Thymus (tissue), 11 donors: ENCODE measurements around the gene TRIM15. TPM values are rescaled to one million over a fixed set of nuclear protein-coding genes. Genes with fewer than 3 reads are reported as not detected.

Source experiments
- DNase-seq, 9 donors: peaks; one replicate each; pipeline ENCODE4 v3.0.0-alpha.2; 2013; ENCODE audit warnings: low spot score in 9 of 9, low read depth in 6 of 9, missing footprints in 1 of 9
- H3K27ac ChIP-seq, 2 donors: one replicate each; pipeline ENCODE4 v1.5.1; 2013; ENCODE audit warnings: control low read depth in 1 of 2, low read depth in 1 of 2, low read length in 1 of 2, mild to moderate bottlenecking in 1 of 2, moderate library complexity in 1 of 2
- H3K27me3 ChIP-seq, 2 donors: one replicate each; pipeline ENCODE4 v1.5.1; 2013; ENCODE audit warnings: low read length in 1 of 2; ENCODE audit not compliant: control insufficient read depth in 2 of 2, insufficient read depth in 1 of 2
- H3K36me3 ChIP-seq, 2 donors: one replicate each; pipeline ENCODE4 v1.5.1; 2013; ENCODE audit warnings: low read length in 1 of 2, mild to moderate bottlenecking in 1 of 2, moderate library complexity in 1 of 2; ENCODE audit not compliant: control insufficient read depth in 2 of 2, insufficient read depth in 2 of 2
- H3K4me1 ChIP-seq, 2 donors: one replicate each; pipeline ENCODE4 v1.5.1; 2013; ENCODE audit warnings: low read length in 2 of 2; ENCODE audit not compliant: control insufficient read depth in 2 of 2, insufficient read depth in 2 of 2
- H3K4me3 ChIP-seq, 2 donors: one replicate each; pipeline ENCODE4 v1.5.1; 2013; ENCODE audit warnings: low read length in 2 of 2, control low read depth in 1 of 2, mild to moderate bottlenecking in 1 of 2
- H3K9me3 ChIP-seq, 2 donors: one replicate each; pipeline ENCODE4 v1.5.1; 2013; ENCODE audit warnings: low read length in 1 of 2, mild to moderate bottlenecking in 1 of 2; ENCODE audit not compliant: control insufficient read depth in 2 of 2, insufficient read depth in 1 of 2
- WGBS: extraction: QIAGEN DNeasy Blood & Tissue Kit; methylation state at CpG from one replicate; pipeline ENCODE4 v1.1.7; 2013; 5-methylcytosine and 5-hydroxymethylcytosine counted together
- polyA plus RNA-seq: library from polyadenylated mRNA; stranded (reverse); fragments of 200-250 nt; gene quantifications from one replicate; pipeline ENCODE4 v1.2.3, GENCODE V29; 2013
- total RNA-seq: library from RNA; stranded (reverse); fragments of 120-200 nt; gene quantifications from one replicate; pipeline ENCODE4 v1.2.4, GENCODE V29; 2013
- donor health status: healthy.

The TRIM15 gene
- total and polyA plus RNA-seq, 2 donors = 0.19 to 0.59 TPM

DNA sequence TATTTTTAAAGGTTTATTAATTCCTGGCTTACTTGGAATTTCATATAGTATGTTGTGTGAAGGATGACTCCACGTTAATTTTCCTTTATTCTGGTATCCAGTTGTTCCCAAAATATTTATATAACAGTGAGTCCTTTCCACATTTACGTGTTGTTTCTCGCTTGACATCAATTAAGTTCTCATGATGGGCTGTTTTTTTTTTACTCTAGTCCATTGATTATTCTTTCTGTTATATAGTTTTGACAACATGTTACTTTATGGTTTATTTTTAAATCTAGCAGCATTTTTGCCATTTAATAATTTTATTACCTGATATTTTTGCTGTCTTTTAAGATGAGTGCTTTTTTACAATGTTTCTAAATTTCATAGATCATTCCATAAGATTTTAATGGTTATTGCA is 20.7 kb upstream of the TRIM15 start:
- 91% methylated on average over 3 of the region's 3 CpGs for WGBS
- H3K27me3 ChIP-seq = peaks cover 0 to 5% of the 10 kb centered on the region in 2 donors
- H3K9me3 ChIP-seq = no peaks in the 10 kb centered on the region
- H3K4me3 ChIP-seq = no peak overlapping the region
- no peaks in the 10 kb centered on the region for H3K36me3 ChIP-seq
- DNase-seq = no peak
- no peaks in the 10 kb centered on the region for H3K4me1 ChIP-seq
- no peak overlapping the region for H3K27ac ChIP-seq

DNA sequence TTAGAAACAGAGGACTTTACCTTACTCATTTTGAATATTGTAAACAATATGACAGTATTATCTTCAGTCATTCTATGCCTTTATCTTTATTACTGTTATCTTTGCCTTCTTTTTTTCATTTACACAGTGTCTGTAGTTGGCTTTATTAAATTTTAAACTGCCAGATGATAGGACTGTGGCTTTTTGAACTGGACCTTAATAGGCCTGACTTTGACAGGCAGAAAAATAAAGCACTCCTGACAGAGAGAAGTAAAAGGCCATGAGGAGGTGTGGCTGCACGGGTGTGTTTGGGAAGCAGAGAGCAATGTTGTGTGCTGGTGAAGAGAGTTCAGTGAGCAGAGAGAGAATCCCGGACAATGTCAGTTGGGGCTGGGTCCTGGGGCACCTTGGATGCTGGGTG is 19.6 kb upstream of the TRIM15 start:
- H3K4me3 ChIP-seq = no peak overlapping the region
- no peaks in the 10 kb centered on the region for H3K36me3 ChIP-seq
- no peak overlapping the region for H3K27ac ChIP-seq
- H3K4me1 ChIP-seq = no peaks in the 10 kb centered on the region
- peaks cover 0 to 5% of the 10 kb centered on the region in 2 donors for H3K27me3 ChIP-seq
- no peaks in the 10 kb centered on the region for H3K9me3 ChIP-seq
- no peak for DNase-seq
- 86% methylated on average over 2 of the region's 2 CpGs for WGBS

DNA sequence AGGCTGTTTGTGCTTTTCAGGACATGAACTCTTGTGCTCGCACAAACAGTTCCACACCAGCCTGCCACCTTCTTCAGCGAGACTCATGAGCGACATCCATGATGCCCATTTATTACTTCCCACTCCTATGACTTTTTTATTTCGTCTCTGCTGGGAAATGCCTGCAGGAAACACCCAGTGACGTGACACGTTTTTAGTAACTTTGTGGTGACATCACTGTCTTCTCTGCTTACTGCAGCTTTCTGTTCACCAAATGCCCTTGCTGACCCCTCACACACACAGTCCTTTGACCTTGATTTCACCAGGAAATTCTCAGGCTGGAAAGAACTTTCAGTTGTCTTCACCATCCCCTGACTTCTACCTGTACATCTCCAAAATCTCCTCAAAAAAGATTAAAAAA is 18.5 kb upstream of the TRIM15 start:
- no peaks in the 10 kb centered on the region for H3K9me3 ChIP-seq
- peaks cover 0 to 5% of the 10 kb centered on the region in 2 donors for H3K27me3 ChIP-seq
- DNase-seq = no peak
- no peaks in the 10 kb centered on the region for H3K4me1 ChIP-seq
- H3K27ac ChIP-seq = no peak overlapping the region
- H3K4me3 ChIP-seq = no peak overlapping the region
- 88% methylated on average over 6 of the region's 6 CpGs for WGBS
- no peaks in the 10 kb centered on the region for H3K36me3 ChIP-seq

DNA sequence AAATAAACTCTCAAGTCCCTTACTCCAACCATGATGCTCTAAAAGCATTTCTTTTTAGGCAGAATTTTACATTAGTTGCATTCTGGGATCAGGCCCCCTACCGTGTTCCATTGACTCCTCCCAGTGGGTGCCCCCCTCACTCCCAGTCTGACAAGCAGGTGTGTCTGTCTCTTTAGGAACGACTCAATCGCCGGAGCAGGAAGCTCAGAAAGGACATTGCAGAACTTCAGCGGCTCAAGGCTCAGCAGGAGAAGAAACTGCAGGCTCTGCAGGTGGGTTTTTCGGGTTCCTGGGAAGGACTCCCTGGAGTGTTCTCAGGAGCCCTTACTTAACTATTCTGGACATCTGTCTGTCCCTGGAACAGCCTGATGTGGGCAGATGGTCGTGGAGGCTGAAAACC is 17.5 kb upstream of the TRIM15 start:
- WGBS = 83% methylated on average over 7 of the region's 7 CpGs
- no peak overlapping the region for H3K27ac ChIP-seq
- DNase-seq = no peak
- H3K4me1 ChIP-seq = no peaks in the 10 kb centered on the region
- H3K9me3 ChIP-seq = no peaks in the 10 kb centered on the region
- H3K27me3 ChIP-seq = peaks cover 0 to 5% of the 10 kb centered on the region in 2 donors
- no peak overlapping the region for H3K4me3 ChIP-seq
- no peaks in the 10 kb centered on the region for H3K36me3 ChIP-seq

DNA sequence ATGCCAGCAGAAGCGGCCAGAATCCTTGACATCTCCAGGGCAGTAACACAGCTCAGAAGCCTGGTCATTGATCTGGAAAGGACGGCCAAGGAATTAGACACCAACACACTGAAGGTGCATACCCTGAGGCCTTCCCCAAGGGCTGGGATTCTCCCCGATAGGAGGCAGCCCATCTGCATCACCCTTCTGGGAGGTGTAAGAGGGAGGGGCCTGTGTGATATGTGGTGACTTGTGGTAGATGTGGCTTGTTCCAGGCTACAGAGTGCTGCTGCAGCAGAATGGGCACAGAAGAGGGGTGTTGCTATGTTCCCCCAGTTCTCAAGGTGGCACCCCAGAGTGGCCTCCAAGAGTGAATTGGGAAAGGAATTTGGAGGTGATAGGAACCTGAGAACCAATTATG is 16.2 kb upstream of the TRIM15 start:
- H3K27ac ChIP-seq = no peak overlapping the region
- no peaks in the 10 kb centered on the region for H3K9me3 ChIP-seq
- 75% methylated on average over 3 of the region's 3 CpGs for WGBS
- H3K4me3 ChIP-seq = no peak overlapping the region
- DNase-seq = no peak
- H3K4me1 ChIP-seq = no peaks in the 10 kb centered on the region
- H3K36me3 ChIP-seq = no peaks in the 10 kb centered on the region
- peaks cover 0 to 2% of the 10 kb centered on the region in 2 donors for H3K27me3 ChIP-seq

DNA sequence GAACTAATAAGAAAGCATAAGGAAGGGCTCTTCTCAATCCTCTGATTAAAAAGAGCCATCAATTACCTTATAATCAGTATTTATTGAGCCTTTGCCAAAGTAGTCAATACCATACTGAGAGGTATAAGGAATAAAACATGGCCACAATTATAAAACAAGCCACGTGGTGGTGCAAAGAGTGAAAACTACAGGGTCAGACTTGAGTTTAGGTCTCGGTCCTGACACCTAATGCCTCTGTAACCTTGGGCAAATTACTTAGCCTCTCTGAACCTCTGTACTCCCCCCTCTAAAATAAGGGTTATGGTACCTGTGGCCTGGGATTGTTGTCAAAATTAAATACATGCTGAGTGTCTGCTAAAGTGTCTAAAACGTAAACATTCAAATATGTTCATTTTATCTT is 14.1 kb upstream of the TRIM15 start:
- Histone ChIP-seq H3K9me3 (no peaks in the 10 kb centered on the region), H3K4me1 (no peaks in the 10 kb centered on the region), H3K36me3 (no peaks in the 10 kb centered on the region), H3K27ac (no peak overlapping the region), H3K27me3 (peaks cover 0 to 2% of the 10 kb centered on the region in 2 donors), H3K4me3 (no peak overlapping the region)
- WGBS = 89% methylated on average over 3 of the region's 3 CpGs
- DNase-seq = no peak

DNA sequence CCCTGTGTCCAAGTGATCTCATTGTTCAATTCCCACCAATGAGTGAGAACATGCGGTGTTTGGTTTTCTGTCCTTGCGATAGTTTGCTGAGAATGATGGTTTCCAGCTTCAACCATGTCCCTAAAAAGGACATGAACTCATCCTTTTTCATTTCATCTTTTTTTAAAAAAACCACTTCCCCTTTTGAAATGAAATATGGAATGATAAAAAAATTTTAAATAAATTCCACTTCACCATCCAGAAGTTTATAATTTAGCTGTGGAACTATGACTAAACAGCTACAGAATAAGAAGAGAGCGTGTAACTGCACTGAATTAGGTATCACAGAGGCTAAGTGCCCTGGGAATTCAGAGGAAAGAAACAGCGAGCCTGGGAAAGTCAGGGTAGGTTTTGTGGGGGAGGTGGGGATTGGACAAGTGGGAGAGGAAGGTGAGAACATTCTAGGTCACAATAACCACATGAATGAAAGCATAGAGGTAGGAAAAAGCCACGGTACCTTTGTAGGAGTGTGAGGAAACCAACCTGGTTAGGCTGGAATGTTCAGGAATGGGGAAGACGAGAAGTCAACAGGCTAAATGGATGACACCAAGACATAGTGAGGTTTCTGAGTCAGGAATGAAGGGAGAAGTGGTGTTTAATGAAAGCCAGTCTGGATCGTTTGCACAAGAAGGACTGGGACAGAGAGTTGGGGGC is 13.3 kb upstream of the TRIM15 start:
- Histone ChIP-seq H3K9me3 (no peaks in the 10 kb centered on the region), H3K4me1 (no peaks in the 10 kb centered on the region), H3K27ac (no peak overlapping the region), H3K36me3 (no peaks in the 10 kb centered on the region), H3K27me3 (peaks cover 0 to 2% of the 10 kb centered on the region in 2 donors), H3K4me3 (no peak overlapping the region)
- WGBS = 85% methylated on average over 7 of the region's 7 CpGs
- no peak for DNase-seq

DNA sequence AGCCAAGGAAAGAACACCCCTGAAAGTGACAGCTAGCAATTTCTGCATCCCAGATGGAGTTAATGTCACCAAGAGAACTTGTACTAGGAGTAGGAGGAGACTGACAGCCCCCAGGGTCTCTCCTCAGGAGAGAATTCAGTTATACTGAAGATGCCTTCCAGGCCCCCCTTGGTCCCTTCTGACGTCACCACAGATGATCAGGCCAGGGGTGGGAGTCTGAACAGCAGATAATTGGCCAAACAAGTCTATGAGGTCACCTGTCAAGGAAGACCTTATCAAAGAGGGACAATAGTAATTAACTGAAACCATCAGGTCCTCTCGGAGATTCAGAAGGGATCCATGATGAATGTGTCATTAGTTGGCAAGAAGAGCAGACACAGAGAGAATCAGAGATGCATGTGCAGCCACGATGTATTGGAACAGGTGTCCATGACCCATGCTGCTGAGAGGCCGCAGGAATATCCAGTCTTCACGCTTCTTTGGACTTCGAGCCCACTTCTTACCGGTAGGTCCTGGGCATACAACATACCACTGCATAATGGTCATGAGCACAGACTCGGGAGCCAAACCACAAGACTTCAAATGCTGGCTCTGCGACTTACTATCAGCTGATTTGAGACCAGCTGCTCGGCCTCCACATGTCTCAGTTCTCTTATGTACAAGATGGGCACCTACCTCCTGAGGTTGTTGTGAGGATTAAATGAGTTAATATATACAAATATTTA is 12.5 kb upstream of the TRIM15 start:
- Histone ChIP-seq H3K9me3 (no peaks in the 10 kb centered on the region), H3K36me3 (no peaks in the 10 kb centered on the region), H3K27me3 (peaks cover 0 to under 1% of the 10 kb centered on the region in 2 donors), H3K4me3 (no peak overlapping the region), H3K4me1 (no peaks in the 10 kb centered on the region), H3K27ac (no peak overlapping the region)
- WGBS = 94% methylated on average over 10 of the region's 10 CpGs
- no peak for DNase-seq

DNA sequence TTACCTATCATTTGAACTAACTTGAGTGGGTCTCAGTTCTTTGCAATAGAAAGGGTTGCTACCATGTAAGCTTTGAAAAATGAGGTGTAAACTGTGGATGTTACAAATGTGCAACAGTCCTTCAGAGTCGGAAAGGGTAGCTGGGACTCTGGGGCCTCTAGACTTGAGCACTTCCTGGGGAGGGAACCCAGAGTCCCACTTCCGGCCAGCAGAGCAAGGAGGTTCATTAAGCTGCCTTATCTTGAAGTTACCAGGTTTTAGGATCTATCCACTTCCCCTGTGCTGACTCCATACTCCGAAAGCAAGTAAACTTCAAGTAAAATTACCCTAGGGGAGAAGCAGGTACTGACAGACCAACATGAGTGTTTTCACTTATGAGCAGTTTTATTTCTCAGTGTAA is 11.8 kb upstream of the TRIM15 start:
- peaks cover 0 to under 1% of the 10 kb centered on the region in 2 donors for H3K9me3 ChIP-seq
- no peak overlapping the region for H3K4me3 ChIP-seq
- no peaks in the 10 kb centered on the region for H3K4me1 ChIP-seq
- 20% methylated on average over 3 of the region's 3 CpGs for WGBS
- no peak overlapping the region for H3K27ac ChIP-seq
- DNase-seq = no peak
- H3K36me3 ChIP-seq = no peaks in the 10 kb centered on the region
- H3K27me3 ChIP-seq = no peaks in the 10 kb centered on the region
